D721Med (cell line): ENCODE results near the gene TMEM272.

ENCODE experiments used
- DNase-seq: peaks from one replicate; pipeline ENCODE4 v3.0.0; 2011; ENCODE audit warnings: low spot score; ENCODE audit not compliant: insufficient read length
- FAIRE-seq: peaks from 2 replicates; lab custom pipeline; 2011; peaks lifted over from hg19 to GRCh38; lab: Jason Lieb, UNC
- CTCF ChIP-seq: IDR thresholded peaks from 2 replicates; pipeline ENCODE4 v1.5.1; 2012; ENCODE audit warnings: mild to moderate bottlenecking, control low read depth; ENCODE audit not compliant: insufficient read depth; ENCODE audit errors: missing control alignments

The TMEM272 gene

GRCh38 chr13:51770160-51770559, 74.8 kb downstream of the TMEM272 start:
- TF ChIP-seq CTCF = no peak
- DNase-seq = no peak
- FAIRE-seq = no peak

GRCh38 chr13:51769455-51770127, 75.4 kb downstream of the TMEM272 start:
- TF ChIP-seq CTCF = no peak
- FAIRE-seq (no peak), DNase-seq (no peak)

- FAIRE-seq (no peak), DNase-seq (no peak)
- TF ChIP-seq CTCF = no peak
These were observed 76.0 kb downstream of the TMEM272 start for GRCh38 chr13:51768976-51769375.

GRCh38 chr13:51768378-51768921, 76.5 kb downstream of the TMEM272 start:
- DNase-seq (no peak), FAIRE-seq (no peak)

GRCh38 chr13:51767100-51767499, 77.9 kb downstream of the TMEM272 start:
- no peak for TF ChIP-seq CTCF
- FAIRE-seq = no peak

More at GRCh38 chr13:51768378-51768921, 76.5 kb downstream of the TMEM272 start:
- no peak for TF ChIP-seq CTCF

GRCh38 chr13:51765142-51765515, 79.8 kb downstream of the TMEM272 start:
- no peak for FAIRE-seq

More at GRCh38 chr13:51767100-51767499, 77.9 kb downstream of the TMEM272 start:
- DNase-seq = no peak

More at GRCh38 chr13:51765142-51765515, 79.8 kb downstream of the TMEM272 start:
- no peak for TF ChIP-seq CTCF
- no peak for DNase-seq
